GM12872 (cell line): ENCODE data around the gene ITPK1.

Experiments used
- TF ChIP-seq, protein P1 (sequence below): IDR thresholded peaks from 3 replicates; pipeline ENCODE4 v1.5.1; 2011; ENCODE audit warnings: low read depth, mild to moderate bottlenecking, low read length, moderate library complexity; ENCODE audit not compliant: insufficient read depth

ITPK1 gene

DNA sequence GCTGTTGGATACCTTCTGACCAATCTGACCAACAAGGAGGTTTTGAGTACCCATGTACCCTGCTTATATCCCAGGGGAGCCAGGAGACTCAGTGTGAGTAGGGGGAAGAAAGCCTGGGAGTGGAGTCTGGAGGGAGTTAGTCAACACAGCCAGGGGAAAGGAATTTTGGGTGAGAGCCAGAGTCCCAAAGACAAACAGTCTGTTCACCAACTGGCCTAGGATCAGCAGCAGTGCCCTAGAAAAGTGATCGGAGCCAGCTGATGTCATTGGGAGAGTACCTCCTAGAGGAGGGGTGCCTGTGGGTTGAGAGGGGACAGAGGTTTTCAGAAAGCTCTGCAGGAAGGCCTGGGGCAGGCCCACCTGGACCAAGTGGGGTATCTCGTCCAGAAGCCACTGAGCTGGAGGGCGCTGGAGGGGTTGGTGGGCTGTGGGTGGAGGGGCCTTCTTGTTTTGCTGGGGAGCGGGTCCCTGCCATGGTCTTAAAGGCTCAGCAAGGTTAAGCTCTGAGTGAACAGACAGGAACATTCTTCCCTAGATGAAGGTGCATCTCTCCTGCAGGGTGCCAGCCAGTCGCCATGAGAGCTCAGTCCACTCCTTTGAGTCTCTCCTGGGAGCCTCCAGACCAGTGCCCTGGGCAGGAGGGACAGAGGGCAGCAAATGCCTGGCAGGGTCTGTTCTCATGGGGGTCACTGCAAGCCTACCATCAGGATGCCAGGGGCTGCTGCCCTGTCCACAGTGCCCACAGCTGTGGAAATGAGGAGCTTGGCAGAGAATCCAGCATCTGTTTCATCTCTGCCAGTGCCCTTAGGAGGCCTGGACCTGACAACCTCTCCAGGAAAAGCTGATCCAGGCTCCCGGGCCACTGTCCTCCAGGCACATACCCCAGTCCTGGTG, 129.2 kb downstream of the ITPK1 start:
- TF ChIP-seq, protein P1, sequence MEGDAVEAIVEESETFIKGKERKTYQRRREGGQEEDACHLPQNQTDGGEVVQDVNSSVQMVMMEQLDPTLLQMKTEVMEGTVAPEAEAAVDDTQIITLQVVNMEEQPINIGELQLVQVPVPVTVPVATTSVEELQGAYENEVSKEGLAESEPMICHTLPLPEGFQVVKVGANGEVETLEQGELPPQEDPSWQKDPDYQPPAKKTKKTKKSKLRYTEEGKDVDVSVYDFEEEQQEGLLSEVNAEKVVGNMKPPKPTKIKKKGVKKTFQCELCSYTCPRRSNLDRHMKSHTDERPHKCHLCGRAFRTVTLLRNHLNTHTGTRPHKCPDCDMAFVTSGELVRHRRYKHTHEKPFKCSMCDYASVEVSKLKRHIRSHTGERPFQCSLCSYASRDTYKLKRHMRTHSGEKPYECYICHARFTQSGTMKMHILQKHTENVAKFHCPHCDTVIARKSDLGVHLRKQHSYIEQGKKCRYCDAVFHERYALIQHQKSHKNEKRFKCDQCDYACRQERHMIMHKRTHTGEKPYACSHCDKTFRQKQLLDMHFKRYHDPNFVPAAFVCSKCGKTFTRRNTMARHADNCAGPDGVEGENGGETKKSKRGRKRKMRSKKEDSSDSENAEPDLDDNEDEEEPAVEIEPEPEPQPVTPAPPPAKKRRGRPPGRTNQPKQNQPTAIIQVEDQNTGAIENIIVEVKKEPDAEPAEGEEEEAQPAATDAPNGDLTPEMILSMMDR: no peak

DNA sequence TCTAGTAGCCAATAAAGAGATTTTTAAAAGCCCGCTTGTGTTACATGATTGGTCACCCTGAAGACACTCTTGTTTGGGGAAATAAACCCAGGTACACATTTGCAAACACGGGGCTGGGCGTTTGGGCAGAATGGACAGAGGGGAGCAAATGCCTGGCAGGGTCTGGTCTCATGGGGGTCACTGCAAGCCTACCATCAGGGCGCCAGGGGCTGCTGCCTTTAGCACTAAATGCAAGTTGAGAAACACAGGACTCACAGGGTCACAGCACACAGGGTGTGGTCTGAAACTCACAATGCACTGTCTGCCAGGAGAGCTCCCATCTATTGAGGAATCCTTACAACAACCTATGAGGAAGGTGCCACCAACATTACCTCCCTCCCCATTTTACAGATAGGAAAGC, 130.2 kb downstream of the ITPK1 start:
- TF ChIP-seq, protein P1: no peak

GRCh38 chr14:92984896-92985295, 130.8 kb downstream of the ITPK1 start:
- TF ChIP-seq, protein P1: no peak

DNA sequence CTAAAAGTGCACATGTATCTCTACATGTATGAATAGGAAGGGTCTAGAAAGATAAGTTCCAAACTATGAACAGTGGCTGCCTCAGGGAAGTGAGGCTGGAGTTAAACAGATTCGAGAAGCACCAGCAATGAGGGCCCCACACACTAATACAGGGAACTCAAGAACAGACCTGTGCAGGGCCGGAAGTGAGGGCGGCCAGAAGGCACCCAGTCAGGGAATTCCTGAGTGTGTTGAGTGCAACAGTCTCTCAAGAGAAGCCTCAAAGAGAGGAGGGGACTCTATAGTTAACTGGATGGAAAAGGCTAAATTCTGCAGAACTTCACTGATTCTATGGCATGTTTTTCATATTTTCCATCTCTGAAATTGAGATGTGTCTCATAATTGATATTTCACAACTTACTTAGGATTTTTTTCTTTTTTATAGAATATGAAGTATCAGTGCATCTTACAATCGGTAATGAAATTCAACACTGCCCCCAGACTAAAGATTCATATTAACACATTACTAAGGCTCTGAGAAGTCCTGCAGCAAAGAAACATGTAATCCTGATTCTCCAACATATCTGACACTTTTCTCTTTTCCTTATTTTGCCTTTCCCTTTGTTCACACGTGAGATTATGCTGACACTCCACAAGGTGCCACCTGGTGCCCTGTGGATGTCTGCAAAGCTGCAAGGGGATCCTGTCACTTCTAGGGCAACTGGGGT, 131.5 kb downstream of the ITPK1 start:
- TF ChIP-seq, protein P1: no peak

DNA sequence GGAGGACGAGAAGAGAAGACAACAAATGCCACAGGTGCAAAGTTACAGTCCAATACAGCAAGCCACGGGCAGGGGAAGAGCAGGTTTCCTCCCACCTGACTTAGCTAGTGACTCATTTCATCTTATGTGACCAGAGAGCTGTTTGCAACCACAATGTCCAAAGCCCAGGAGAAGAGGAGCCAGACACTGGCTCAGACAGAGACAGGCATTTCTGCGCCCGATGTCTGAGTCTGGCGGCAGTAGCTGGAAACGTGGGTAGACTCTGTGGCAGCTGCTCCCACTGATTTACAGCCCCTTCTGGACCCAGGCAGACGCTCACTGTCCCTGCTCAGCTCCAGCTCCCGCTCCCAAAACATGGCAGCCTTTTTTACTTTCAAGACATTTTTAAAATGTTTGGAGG, 132.8 kb downstream of the ITPK1 start:
- TF ChIP-seq, protein P1: no peak

- TF ChIP-seq, protein P1: no peak
Measured at GRCh38 chr14:92981726-92982125, 134.0 kb downstream of the ITPK1 start.

DNA sequence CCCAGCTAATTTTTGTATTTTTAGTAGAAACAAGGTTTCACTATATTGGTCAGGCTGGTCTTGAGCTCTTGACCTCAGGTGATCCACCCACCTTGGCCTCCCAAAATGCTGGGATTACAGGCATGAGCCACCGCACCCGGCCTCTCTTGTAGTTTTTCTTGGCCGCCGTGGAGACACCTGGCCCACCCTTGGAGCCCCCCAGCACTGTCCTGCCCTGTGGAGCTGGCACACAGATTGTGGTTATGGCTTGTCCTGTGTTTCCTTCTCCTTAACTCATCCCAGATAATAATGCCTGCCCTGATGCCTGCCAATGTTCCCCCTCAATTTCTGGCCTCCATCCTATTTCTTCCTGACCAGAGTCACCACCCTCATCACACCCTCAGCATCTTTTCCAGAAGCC, 134.9 kb downstream of the ITPK1 start:
- TF ChIP-seq, protein P1: no peak
